KBM-7 (cell line): ENCODE results near the gene TSC22D3.
"Not testable (repeated sequence)": the region's sequence is repeated elsewhere in the genome, so short reads cannot be mapped to it uniquely, and the experiment has no call there.

Experiments
- DNase-seq: peaks from one replicate; pipeline ENCODE4 v3.0.0-alpha.2; 2015
- in situ Hi-C: fragments of 300-500 bp; cut with MboI; formaldehyde crosslinking; loops from 2 replicates; pipeline ENCODE4 v1.14.3; 2020; ENCODE audit warnings: low sequenced_read_pairs, low pct_unique_long_range_greater_than_20kb, mixed read lengths

Gene TSC22D3

GRCh38 chrX:107700317-107700774, 75.2 kb downstream of the TSC22D3 start:
- in situ Hi-C loops: no loop called here

GRCh38 chrX:107699616-107700015, 76.0 kb downstream of the TSC22D3 start:
- in situ Hi-C loops: no loop called here
- peak; percentile 65 for DNase-seq

More at GRCh38 chrX:107700317-107700774, 75.2 kb downstream of the TSC22D3 start:
- DNase-seq: peak; percentile 51

GRCh38 chrX:107691024-107691448, 84.6 kb downstream of the TSC22D3 start:
- DNase-seq: peak; percentile 62
- in situ Hi-C loops: no loop called here

GRCh38 chrX:107687445-107687844, 88.1 kb downstream of the TSC22D3 start:
- in situ Hi-C loops: no loop called here
- no peak for DNase-seq

- in situ Hi-C loops: no loop called here
- peak; percentile 65 for DNase-seq
Observed at GRCh38 chrX:107686792-107687191, 88.8 kb downstream of the TSC22D3 start.

GRCh38 chrX:107686026-107686425, 89.6 kb downstream of the TSC22D3 start:
- in situ Hi-C loops: no loop called here
- no peak for DNase-seq

GRCh38 chrX:107685586-107685985, 90.0 kb downstream of the TSC22D3 start:
- DNase-seq, in situ Hi-C loops: not testable (repeated sequence)

GRCh38 chrX:107684956-107685385, 90.6 kb downstream of the TSC22D3 start:
- DNase-seq: peak; percentile 99
- in situ Hi-C loops: no loop called here

- in situ Hi-C loops: no loop called here
- DNase-seq: no peak
Observed at GRCh38 chrX:107683931-107684330, 91.7 kb downstream of the TSC22D3 start.

- no peak for DNase-seq
- in situ Hi-C loops: no loop called here
Observed at GRCh38 chrX:107683124-107683895, 92.3 kb downstream of the TSC22D3 start.

GRCh38 chrX:107682256-107682655, 93.3 kb downstream of the TSC22D3 start:
- in situ Hi-C loops: no loop called here
- DNase-seq: no peak

- peak; percentile 81 for DNase-seq
- in situ Hi-C loops: loop anchor here (5.0 kb wide), 1 partner anchor 33 kb away; no protein-coding TSS in a partner anchor
Observed at GRCh38 chrX:107678957-107679740, 96.4 kb downstream of the TSC22D3 start.

- DNase-seq: no peak
- in situ Hi-C loops: loop anchor here (5.0 kb wide), 1 partner anchor 34 kb away; no protein-coding TSS in a partner anchor
Observed at GRCh38 chrX:107677909-107678308, 97.7 kb downstream of the TSC22D3 start.

GRCh38 chrX:107677501-107677901, 98.1 kb downstream of the TSC22D3 start:
- in situ Hi-C loops: loop anchor here (5.0 kb wide), 1 partner anchor 35 kb away; no protein-coding TSS in a partner anchor
- DNase-seq: no peak

GRCh38 chrX:107676559-107677378, 98.8 kb downstream of the TSC22D3 start:
- in situ Hi-C loops: loop anchor here (5.0 kb wide), 1 partner anchor 36 kb away; no protein-coding TSS in a partner anchor
- peak; percentile 96 for DNase-seq

GRCh38 chrX:107675823-107676555, 99.6 kb downstream of the TSC22D3 start:
- in situ Hi-C loops: loop anchor here (5.0 kb wide), 1 partner anchor 36 kb away; no protein-coding TSS in a partner anchor
- peak; percentile 76 for DNase-seq

- no peak for DNase-seq
- in situ Hi-C loops: loop anchor here (5.0 kb wide), 1 partner anchor 37 kb away; no protein-coding TSS in a partner anchor
Observed at GRCh38 chrX:107675365-107675654, 100.3 kb downstream of the TSC22D3 start.
